Measurements from ENCODE around the gene MEGF6.

Gene MEGF6

DNA sequence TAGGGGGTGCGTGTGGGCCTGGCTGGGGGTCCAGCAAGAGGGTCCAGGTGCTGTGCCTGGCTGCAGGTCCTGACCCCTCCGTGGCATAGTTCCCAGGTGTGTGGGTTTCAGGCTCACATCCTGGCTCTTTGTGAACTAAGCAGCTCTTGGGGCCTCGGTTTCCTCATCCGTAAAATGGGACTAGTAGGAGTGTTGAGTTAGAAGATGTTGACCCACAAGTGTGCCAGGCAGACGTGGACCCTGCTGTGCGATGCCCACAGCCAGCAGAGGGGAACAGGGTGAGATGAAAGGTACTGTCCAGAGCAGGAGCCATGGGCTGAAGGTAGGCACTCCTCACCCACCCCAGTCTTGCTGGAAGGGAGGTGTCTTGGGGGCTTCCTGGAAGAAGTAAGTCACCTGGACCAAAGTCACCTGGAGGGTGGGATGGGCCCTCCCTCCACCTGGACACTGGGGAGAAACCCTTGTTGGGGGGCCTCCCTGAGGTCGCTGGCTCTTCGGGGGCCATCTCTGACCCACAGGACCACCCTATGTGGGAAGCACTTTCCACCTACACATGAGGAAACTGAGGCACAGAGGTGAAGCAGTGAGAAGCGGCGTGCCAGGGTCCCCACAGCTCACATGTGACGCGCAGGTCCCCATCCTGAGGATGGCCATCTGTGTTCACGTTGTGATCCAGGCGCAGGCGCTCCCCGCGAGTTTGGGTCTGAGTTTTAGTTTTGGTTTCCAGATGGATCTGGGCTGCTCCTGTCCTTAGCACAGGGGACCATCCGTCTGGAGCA is 155.4 kb downstream of the MEGF6 start:
- Histone ChIP-seq H3K4me2 (ENCODE audit: low read length) (no peak overlapping the region), H3K27ac (ENCODE audit: low read length) (no peak overlapping the region), H3K4me3 (ENCODE audit: low read length) (no peak overlapping the region), H4K20me1 (ENCODE audit: insufficient read depth, low read length) (no peaks in the 10 kb centered on the region), H3K9me3 (ENCODE audit: insufficient read depth, low read length) (no peaks in the 10 kb centered on the region), H3K27me3 (ENCODE audit: low read depth, low read length) (no peaks in the 10 kb centered on the region), H3K4me1 (ENCODE audit: low read length) (no peaks in the 10 kb centered on the region), H3K79me2 (ENCODE audit: low read length) (no peaks in the 10 kb centered on the region), H2AFZ (ENCODE audit: low read depth, low read length) (no peak overlapping the region), H3K9ac (ENCODE audit: low read length) (no peak overlapping the region), H3K36me3 (replicated peaks; ENCODE audit: low read depth, low read length) (no peaks in the 10 kb centered on the region)
- TF ChIP-seq, protein P1, sequence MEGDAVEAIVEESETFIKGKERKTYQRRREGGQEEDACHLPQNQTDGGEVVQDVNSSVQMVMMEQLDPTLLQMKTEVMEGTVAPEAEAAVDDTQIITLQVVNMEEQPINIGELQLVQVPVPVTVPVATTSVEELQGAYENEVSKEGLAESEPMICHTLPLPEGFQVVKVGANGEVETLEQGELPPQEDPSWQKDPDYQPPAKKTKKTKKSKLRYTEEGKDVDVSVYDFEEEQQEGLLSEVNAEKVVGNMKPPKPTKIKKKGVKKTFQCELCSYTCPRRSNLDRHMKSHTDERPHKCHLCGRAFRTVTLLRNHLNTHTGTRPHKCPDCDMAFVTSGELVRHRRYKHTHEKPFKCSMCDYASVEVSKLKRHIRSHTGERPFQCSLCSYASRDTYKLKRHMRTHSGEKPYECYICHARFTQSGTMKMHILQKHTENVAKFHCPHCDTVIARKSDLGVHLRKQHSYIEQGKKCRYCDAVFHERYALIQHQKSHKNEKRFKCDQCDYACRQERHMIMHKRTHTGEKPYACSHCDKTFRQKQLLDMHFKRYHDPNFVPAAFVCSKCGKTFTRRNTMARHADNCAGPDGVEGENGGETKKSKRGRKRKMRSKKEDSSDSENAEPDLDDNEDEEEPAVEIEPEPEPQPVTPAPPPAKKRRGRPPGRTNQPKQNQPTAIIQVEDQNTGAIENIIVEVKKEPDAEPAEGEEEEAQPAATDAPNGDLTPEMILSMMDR (IDR thresholded peaks at IDR 0.05; ENCODE audit: low read depth, low read length): no peak
- no peak for TF ChIP-seq EZH2phosphoT487 (IDR thresholded peaks at IDR 0.05; ENCODE audit: low read depth)

DNA sequence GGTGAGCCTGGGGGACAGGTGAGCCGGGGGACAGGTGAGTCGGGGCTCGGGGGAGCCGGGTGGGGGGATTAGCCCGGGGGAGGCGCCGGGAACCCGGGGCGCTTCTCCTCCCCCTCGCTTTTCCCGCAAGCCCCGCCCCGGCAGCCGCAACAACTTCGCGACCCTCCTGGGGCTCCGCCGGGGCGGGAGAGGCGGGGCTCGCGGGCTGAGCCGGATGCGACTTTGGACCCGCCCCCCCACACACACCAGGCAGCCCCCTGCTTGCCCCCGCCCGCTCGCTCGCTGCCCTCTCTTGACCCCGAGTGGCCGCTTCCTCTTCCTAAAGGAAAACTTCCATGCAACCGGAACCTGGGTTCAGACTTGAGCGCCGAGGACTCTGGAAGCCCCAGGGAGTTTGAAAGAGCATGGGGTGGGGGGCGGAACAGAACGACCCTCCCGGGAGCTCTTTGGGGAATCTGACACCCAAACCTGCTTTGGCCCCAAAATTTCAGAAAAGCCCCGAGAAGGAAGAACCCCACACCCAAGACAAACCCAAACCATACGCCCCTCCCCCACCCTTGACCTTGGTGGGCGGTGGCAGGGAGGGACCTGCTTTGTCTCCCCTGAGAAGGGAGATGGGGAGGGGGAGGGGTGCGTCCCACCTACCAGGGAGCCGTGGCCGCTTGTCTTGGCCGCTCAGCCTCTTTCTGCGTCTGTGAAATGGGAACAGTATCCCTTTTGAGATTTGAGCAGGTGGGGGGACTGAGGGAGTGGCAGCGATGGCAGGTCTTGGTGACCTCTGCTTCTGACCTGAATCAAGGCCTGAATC is 156.3 kb downstream of the MEGF6 start:
- no peaks in the 10 kb centered on the region for H3K36me3 ChIP-seq (replicated peaks; ENCODE audit: low read depth, low read length)
- TF ChIP-seq, protein P1 (IDR thresholded peaks at IDR 0.05; ENCODE audit: low read depth, low read length): no peak
- no peak for TF ChIP-seq EZH2phosphoT487 (IDR thresholded peaks at IDR 0.05; ENCODE audit: low read depth)
- no peak overlapping the region for H3K9ac ChIP-seq (ENCODE audit: low read length)
- H3K27ac ChIP-seq (ENCODE audit: low read length): no peak overlapping the region
- H3K79me2 ChIP-seq (ENCODE audit: low read length): no peaks in the 10 kb centered on the region
- H3K4me1 ChIP-seq (ENCODE audit: low read length): no peaks in the 10 kb centered on the region
- H3K4me3 ChIP-seq (ENCODE audit: low read length): no peak overlapping the region
- H3K27me3 ChIP-seq (ENCODE audit: low read depth, low read length): no peaks in the 10 kb centered on the region
- H4K20me1 ChIP-seq (ENCODE audit: insufficient read depth, low read length): no peaks in the 10 kb centered on the region
- H2AFZ ChIP-seq (ENCODE audit: low read depth, low read length): no peak overlapping the region
- H3K4me2 ChIP-seq (ENCODE audit: low read length): no peak overlapping the region
- no peaks in the 10 kb centered on the region for H3K9me3 ChIP-seq (ENCODE audit: insufficient read depth, low read length)

DNA sequence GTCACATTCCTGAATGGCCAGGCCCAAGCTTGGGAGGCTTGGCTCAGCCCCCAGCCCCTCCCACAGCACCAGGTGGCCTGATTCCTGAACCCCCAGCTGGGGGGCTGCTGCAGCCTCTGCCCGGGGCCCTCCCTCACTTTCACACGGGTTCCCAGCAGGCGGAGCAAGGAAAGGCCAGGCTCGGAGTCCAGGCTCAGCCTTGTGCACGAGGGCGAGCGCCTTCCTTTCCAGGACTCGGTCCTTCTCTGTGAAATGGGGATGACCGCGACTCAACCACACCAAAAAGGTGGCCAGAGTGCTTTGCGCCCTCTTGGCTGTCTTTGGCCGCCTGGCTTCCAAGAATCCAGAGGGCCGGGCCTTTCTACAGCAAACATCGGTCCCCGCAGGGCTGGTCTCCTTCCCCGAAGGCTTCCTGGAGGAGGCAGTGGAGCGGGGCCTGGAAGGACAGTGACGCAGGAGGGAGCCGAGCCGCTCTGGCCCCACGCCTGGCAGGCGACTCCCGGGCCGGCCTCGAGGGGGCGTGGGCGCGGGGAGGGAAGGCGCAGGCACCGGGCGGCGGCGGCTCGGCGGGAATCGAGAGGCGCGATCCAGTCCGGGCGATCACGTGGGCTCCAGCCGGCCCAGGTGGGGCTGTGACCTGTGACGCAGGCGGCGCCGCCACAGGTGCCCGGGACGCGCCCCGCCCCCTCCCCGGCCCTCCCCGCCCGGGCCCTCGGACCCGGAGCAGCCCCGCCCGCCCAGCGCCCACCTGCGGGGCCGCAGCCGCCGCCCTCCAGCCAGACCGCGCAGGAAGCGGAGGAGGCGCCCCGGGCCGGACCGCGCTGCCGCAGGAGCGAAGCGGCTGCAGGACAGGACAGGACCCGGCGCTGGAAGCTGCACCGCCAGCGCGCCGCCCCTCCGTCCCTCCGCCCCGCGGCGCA is 157.2 kb downstream of the MEGF6 start, which contains the start of gene ARHGEF16:
Gene ARHGEF16, plus strand, starts transcription at position 775 of the 920 bp plus-strand sequence. CDS start 8,420 bp downstream, outside the sequence.
- Histone ChIP-seq H4K20me1 (ENCODE audit: insufficient read depth, low read length) (no peaks in the 10 kb centered on the region), H3K27ac (ENCODE audit: low read length) (no peak within 1 kb of the TSS), H3K4me2 (ENCODE audit: low read length) (no peak within 1 kb of the TSS), H3K9ac (ENCODE audit: low read length) (no peak within 1 kb of the TSS), H3K4me3 (ENCODE audit: low read length) (no peak within 1 kb of the TSS), H3K36me3 (replicated peaks; ENCODE audit: low read depth, low read length) (no peaks in the 10 kb centered on the region), H3K4me1 (ENCODE audit: low read length) (no peaks in the 10 kb centered on the region), H2AFZ (ENCODE audit: low read depth, low read length) (no peak within 1 kb of the TSS), H3K9me3 (ENCODE audit: insufficient read depth, low read length) (no peaks in the 10 kb centered on the region), H3K27me3 (ENCODE audit: low read depth, low read length) (no peaks in the 10 kb centered on the region), H3K79me2 (ENCODE audit: low read length) (no peaks in the 10 kb centered on the region)
- TF ChIP-seq, protein P1 (IDR thresholded peaks at IDR 0.05; ENCODE audit: low read depth, low read length): no peak
- no peak for TF ChIP-seq EZH2phosphoT487 (IDR thresholded peaks at IDR 0.05; ENCODE audit: low read depth)

Measured in OCI-LY3 (cell line).